ENCODE results near the gene SLC5A2.

GRCh38 chr16:31480851-31481536 is 1.9 kb upstream of the SLC5A2 start:
- TF ChIP-seq EZH2 (IDR thresholded peaks at IDR 0.05; ENCODE audit: low read length, unreplicated experiment) (no peak), EZH2phosphoT487 (IDR thresholded peaks at IDR 0.05; ENCODE audit: borderline replicate concordance, low read length) (no peak)
- TF ChIP-seq, protein P1, sequence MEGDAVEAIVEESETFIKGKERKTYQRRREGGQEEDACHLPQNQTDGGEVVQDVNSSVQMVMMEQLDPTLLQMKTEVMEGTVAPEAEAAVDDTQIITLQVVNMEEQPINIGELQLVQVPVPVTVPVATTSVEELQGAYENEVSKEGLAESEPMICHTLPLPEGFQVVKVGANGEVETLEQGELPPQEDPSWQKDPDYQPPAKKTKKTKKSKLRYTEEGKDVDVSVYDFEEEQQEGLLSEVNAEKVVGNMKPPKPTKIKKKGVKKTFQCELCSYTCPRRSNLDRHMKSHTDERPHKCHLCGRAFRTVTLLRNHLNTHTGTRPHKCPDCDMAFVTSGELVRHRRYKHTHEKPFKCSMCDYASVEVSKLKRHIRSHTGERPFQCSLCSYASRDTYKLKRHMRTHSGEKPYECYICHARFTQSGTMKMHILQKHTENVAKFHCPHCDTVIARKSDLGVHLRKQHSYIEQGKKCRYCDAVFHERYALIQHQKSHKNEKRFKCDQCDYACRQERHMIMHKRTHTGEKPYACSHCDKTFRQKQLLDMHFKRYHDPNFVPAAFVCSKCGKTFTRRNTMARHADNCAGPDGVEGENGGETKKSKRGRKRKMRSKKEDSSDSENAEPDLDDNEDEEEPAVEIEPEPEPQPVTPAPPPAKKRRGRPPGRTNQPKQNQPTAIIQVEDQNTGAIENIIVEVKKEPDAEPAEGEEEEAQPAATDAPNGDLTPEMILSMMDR (conservative IDR thresholded peaks at IDR 0.05; ENCODE audit: low read depth, low read length), result no peak
